GM19468 (cell line): Measurements from ENCODE around the gene IQSEC1.

ENCODE experiments used
- ATAC-seq: cut with Tn5 transposase; IDR thresholded peaks from one replicate; pipeline ENCODE4 v1.9.1; 2021; ENCODE audit warnings: mild to moderate bottlenecking, moderate library complexity, moderate number of reproducible peaks; ENCODE audit not compliant: unreplicated experiment; ENCODE audit errors: extremely low read depth

IQSEC1 gene

DNA sequence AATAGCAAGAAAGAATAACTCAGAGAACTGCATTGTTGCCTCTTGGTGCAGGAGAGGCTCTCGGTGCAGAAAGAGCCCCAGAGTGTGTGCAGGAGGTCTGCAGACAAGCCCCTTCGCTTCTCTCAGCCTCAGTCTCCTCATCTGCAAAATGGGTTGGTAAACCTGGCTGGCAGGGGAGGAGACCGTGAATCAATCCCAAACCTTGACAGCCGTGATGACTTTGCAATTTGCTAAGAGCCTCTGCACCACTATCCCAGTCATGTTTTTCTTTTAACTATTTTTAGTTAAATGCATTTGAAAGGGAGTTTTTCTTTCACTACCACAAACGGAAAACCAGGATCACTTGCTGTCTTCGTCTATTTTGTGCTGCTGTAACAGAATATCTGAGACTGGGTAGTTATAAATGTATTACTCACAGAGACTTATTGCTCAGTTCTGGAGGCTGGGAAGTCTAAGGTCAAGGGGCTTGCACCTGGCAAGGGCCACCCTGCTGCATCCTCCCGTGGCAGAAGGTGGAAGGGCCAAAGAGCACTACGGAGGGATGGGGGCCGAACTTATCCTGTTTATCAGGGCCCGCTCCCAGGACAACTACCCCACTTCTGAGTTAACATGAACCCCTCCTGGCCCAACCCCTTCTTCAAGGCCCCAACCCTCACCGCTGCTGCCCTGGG is 14.2 kb upstream of the IQSEC1 start:
- ATAC-seq = no peak

DNA sequence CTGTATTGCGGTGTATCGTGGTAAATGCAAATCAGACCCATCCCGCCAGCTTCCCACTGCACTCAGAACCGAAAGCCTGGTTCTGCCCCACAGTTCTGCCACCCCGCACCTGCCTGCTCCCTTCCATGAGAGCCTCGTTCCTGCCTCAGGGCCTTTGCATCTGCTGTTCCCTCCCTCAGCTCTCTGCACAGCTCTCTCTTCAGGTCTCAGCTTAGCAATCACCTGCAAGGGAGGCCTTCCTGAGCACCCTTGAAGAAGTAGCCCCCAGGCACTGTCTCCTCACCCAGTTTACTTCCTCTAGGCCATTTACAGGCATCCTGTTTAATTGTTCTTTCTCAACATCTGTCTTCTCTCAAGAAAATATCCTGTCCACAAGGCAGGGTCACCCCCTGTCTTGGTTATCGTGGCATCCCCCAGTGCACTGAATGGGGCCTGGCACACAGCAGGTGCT is 13.3 kb upstream of the IQSEC1 start:
- ATAC-seq = no peak

- no peak for ATAC-seq
Observed at GRCh38 chr3:13085846-13086179, 12.6 kb upstream of the IQSEC1 start.

DNA sequence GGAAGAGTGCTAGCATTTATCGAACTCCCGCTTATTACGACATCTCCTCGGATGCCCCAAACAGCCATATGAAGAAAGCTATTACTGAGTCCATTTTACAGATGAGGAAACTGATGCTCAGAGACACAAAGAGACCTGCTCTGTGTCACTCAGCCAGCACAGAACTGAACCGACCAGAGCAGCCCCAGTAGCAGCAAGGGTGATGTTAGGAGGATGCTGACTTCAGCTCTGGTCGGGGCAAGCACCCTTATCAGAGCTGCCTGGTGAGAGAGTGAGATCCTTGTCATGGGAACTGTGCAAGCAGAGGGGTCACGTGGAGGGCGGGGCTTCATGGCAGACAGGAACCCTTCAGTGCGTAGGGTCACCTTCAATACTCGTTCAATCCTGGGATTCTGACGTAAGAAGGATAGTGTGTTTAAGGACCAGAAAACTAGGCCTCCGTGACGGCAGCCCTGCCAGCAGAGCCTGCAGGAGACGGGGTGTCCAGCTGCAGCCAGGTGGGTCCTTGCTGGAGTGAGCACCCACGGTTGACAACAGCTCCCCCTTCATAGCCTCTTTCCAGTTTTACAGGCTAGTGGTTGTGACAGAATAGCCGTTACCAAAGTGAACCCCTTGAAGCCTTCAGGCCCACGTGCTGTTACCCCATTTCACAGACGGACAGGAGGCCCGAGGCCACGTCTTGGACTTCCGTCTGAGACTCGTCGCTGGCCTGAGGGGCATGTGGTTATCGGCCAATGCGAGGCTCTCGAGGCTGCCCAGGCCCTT is 12.0 kb upstream of the IQSEC1 start:
- no peak for ATAC-seq

GRCh38 chr3:13083898-13084297 is 10.7 kb upstream of the IQSEC1 start:
- ATAC-seq = peak; percentile 54

DNA sequence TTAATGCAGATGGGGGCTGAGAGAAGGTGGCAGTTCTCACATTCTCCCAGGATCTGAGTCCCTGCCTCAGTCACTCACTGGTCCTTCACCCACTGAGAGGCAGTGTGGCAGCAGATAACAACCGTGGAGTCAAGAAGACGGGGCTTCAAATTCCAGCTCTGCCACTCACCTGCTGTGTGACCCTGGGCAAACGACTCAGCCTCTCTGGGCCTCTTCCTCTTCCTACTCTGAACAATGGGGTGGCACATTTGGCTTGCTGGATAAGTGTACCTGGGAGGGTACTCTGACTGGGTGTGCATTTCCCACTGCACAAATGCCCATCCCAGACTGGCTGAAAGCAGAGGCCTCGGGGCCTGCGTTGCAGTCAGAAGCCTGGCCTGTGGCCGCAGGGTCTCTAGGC is 10.0 kb upstream of the IQSEC1 start:
- no peak for ATAC-seq

DNA sequence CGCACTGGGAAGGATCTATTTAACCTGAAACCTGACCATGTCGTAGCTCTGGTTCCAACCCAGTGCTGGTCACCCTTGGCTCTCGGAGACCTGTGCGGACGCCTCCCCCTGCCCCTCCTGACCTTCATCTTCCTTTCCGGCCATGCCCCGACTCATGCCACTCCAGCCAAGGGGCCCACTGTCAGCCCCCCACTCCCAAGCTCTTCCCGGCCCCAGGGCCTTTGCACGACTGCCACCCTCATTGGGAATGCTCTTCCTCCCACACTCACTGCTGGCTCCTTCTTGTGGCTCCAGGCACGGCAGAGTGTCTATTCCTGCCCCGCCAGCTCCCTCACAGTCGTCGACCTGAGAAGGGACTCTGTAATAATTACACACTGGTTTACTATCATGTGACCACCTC is 9.4 kb upstream of the IQSEC1 start:
- no peak for ATAC-seq

DNA sequence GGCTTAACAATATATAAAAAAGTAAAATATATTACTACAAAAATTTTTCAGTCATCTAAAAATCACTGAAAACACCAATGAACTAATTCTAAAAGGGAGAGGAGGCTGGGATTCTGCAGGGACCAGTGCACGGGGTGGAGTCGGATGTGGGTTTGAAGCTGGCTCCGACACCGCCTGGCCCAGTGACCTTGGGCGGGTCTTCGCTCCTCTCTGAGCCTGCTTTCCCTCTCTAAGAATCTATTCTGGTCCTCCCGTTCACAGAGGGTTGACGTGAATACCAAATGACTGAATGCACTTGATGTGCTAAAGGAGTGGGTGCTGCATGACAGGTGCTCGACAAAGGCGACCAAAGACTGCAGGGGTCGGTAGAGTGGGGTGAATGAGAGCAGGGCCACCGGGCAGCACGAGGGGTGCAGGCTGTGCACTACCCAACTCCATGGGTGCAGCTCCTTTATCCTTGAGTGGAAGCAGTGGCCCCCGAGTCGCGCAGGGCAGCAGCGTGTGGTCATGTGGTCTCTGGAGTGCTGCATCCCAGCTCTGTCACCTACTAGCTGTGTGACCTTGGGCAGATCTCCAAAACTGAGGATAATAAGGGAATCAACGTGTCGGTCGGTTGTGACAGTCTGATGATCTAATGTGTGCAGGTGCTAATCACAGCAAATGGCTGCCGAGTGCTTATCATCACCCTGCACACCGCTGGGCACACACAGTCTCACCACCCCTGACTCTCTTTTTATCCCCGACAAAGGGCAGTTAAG is 8.6 kb upstream of the IQSEC1 start:
- ATAC-seq = no peak

DNA sequence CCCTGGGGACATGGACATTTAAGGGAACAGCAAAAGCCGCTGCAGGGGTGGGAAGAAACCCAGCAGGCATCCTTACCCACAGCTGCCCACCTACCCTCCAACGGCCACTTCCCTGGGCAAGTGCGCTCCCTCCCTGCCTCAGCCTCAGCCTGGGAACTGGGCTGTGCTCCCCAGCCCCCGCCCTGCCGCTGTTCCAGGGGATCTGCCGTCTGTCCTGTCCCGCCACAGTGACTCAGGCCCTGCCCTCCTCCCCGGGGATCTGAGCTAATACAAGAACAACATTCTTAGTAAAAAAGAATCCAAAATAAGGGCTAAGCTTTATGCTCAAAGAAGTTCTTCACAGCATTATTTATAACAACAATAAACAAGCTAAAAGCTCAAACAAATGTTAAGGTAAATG is 7.4 kb upstream of the IQSEC1 start:
- ATAC-seq = no peak

DNA sequence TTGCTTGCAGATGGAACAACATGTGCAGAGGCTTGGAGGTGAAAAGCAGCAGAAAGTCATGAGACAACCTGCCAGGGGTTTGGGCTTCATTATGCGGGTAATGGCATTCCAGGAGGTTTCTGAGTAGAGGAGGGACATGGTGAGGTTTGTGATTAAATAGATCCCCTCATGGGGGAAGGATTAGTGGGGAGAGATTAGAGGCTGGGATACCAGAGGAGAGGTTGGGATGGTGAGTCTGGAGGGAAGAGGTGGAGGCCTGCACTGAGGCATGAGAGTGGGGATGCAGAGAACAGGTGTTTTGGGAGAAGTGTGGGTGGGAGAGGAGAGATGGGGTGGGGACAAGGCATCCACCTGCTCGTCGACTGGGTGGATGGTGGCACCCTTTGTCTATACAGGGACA is 6.8 kb upstream of the IQSEC1 start:
- no peak for ATAC-seq

DNA sequence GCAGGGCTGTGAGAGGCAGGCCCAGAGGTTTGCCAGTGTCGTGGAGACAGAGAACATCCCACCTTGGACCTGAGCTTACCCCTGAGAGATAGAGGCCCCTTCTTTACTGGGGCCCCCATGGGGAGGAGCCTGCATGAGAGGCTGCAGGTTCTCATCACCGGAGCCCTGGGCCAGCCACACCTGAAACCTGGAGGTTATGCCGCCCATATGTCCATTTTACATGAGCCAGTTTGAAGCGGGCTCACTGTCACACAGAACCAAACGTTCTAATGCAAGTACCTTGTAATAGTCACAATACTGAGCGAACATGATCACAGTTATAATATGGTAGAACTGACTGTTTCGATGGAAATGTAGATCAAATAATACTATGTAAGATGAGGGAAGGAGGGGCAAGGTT is 6.3 kb upstream of the IQSEC1 start:
- ATAC-seq = no peak

DNA sequence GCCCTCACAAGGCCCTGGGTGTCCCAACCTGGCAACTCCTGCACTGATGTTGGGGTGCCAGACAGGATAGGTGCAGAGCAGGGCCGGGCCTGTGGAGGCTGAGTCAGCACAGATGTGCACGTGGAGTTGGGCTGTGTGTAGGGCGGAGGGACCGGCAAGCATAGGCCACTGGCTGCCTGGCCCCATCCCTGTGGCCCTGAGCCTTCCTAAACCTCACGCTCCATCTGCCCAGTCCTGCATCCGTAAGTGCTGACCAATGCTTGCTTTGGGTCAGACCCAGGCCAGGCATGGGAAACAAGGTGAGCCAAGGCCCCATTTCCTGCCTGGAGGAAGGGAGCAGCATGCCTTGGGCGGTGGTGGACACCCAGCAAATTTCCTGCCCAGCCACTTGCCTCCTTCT is 5.8 kb upstream of the IQSEC1 start:
- ATAC-seq = no peak

DNA sequence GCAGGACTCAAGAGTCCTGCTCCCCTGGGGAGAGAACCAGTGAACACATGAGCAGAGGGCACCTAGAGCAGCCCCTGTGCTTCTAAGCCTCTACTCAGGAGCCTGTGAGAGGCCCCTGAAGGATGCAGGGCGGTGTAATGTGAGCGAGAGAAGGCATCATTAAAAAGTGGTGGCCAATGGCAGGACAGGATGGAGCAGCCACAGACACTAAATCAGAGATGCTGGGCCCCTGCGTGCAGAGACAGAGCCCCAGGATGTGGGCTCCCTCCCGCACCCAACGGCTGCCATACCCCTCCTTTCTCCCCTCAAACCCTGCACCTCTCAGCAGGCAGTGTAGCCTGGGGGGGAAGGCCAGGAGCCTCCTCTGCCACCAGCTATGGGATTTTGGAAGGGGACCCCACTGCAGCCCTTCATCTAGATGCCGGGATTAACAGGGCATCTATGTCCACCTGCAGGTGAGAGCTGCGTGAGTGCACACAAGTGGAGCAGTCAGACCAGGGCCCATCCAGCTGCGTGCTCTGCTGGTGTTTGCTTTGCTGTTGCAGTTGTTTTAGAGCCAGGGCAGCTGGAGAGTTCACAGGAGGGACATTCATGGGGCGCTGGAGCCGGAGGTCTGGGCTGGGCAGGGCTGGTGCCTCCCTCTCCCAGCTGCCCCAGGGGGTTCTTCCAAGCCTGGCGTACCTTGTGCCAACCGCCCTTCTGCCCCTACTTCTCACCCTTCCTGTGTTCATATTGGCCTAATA is 5.1 kb upstream of the IQSEC1 start:
- no peak for ATAC-seq

DNA sequence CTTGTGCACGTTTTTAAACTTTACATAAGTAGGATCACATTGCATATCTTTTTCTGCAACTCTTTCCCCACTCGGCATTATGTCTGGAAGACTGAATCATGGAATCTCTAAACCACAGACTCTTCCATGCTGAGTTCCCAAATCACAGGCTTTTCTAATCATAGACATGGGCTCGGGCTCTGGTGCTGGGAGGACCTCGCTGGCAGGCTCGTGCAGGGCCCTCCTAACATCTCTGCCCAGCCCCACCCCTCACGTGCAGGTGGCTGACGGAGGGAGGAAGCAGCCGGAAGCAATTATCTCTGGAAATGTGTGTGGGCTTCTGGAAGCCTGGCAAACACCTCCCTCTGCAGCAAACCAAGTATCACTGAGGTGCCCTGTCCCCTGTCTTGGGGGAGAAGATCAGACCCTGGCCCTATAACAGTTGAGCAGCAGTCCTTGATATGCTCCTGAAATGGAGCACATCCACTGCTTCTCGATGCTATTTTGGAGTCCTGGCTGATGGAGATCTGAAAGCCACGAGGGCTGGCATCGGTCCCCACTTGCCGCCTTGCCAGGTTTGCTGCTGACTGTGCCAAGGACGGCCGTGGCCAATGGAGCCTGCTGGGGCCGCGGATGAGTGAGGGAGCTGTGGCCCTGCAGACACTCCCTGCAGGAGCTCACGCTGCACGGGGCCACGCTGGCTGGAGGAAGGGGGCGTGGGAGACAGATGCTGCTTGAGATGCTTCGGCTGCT is 4.4 kb upstream of the IQSEC1 start:
- ATAC-seq = no peak

DNA sequence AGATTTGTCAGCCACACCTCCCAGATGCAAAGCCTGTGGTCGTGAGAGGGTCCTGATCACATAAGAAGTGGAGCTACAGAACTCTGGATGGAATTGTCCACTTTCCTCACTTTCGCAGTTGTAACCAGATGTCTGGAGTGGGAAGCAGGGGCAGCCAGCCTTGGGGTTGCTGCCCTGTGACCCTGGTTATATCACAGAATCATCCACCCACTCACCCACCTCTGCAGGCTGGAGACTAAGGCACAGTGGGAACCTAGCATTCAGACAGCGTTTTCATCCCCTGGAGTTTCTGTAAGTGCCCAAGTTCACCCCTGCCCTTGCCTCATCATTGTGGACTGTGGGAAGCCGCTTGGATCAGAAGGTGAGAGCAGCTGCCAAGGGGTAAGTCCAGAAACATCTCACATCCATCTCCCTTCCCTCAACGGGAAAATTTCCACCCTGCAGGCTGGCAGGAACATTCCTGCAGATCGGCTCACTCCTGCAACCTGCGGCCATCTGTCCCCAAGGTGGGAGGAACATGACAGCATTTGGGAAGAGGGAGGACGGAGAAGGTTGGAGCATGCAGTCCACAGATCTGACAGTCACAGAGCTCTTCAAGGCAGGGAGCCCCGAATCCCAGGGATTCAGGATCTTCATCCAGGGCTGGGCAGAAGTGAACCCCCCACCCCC is 2.9 kb upstream of the IQSEC1 start:
- no peak for ATAC-seq

DNA sequence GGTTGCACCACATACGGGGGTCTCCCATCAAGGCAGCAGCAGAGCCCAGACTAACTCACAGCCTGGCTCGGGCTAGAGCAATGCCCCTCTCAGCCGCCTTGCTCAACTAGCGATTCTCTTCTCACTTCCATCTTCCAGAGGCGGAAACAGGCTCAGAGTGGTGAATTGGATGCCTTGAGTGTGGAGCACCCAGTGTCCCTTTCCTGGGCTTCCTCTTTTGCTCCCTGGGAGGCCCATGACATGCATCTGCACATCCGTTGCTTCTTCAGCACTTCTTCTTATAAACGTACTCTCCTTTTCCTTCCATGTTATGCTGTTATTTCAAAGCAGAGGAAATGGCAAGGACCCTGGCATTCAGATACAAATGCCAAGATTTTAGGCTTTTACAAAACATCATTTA is 2.1 kb upstream of the IQSEC1 start:
- ATAC-seq = no peak

- ATAC-seq = no peak
Observed at GRCh38 chr3:13074006-13074375, 762 bp upstream of the IQSEC1 start.

- ATAC-seq = no peak
Observed at GRCh38 chr3:13072600-13073325, 466 bp downstream of the IQSEC1 start.

- ATAC-seq = peak; percentile 33
Observed at GRCh38 chr3:13072239-13072599, 1.0 kb downstream of the IQSEC1 start.
